GM12872 (cell line): ENCODE measurements around the gene PIR.

Experiments
- CTCF ChIP-seq: IDR thresholded peaks from 3 replicates; pipeline ENCODE4 v1.5.1; 2011; ENCODE audit warnings: low read depth, mild to moderate bottlenecking, low read length, moderate library complexity; ENCODE audit not compliant: insufficient read depth

PIR gene

GRCh38 chrX:15468036-15468435 lies 25.1 kb downstream of the PIR start:
- peak; percentile 37; the same call in 1 of the 3 replicates for TF ChIP-seq CTCF

- peak; percentile 35; the same call in 1 of the 3 replicates for TF ChIP-seq CTCF
These were observed 27.1 kb downstream of the PIR start for GRCh38 chrX:15465896-15466651.

- no peak for TF ChIP-seq CTCF
These were observed 27.8 kb downstream of the PIR start for GRCh38 chrX:15465347-15465746.

GRCh38 chrX:15464704-15465103 lies 28.4 kb downstream of the PIR start:
- TF ChIP-seq CTCF: no peak

- no peak for TF ChIP-seq CTCF
These were observed 41.2 kb downstream of the PIR start for GRCh38 chrX:15451913-15452312.

GRCh38 chrX:15448010-15448639 lies 45.0 kb downstream of the PIR start:
- no peak for TF ChIP-seq CTCF

GRCh38 chrX:15441464-15441863 lies 51.7 kb downstream of the PIR start:
- no peak for TF ChIP-seq CTCF
